ENCODE measurements around the gene MRPS17.

The MRPS17 gene

DNA sequence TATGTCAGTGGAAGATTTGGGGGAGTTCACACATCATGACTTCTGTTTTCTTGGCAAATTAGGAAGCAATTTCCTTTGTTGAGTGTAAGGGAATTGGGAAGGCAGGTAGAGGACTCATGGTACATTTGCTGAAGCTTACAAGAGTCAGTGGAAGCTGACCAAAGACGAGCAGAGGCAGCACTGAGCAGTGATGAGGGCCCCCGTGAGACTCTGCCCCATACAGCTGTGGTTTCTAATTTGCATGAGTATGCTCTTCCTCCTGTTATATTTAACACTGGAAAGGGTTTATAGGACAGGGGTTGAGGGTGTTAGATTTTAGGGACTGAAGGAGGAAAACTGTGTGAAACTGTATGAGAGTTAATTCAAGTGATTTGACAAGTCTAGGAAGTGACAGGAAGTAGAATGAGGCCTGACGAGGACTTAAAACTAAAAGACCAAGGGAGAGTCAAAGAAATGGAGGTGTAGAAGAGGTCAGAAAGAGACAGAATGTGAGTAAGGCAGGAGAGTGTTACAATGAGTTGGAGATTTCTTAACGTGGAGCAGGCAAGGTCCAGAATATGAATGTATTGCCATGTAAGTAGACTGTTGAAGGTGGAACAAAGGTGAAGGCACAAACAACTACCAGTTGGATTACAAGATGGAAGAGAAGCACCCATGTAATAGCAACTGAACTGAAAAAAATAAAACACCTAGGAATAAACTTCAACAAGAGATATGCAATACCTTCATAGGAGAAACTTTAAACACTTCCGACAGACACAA is 23.5 kb upstream of the MRPS17 start:
- POLR2A ChIA-PET = no interaction called here
- CTCF ChIA-PET = no interaction called here
- H3K4me1 ChIP-seq (ENCODE audit: control insufficient read depth, insufficient read depth, low read length) = no peaks in the 10 kb centered on the region
- H3K27ac ChIP-seq (ENCODE audit: extremely low read depth, low read depth, low read length) = no peak overlapping the region
- TF ChIP-seq ZNF701 (tag by site-specific recombination; IDR thresholded peaks at IDR 0.05) (no peak), ZNF157 (tag by site-specific recombination; IDR thresholded peaks at IDR 0.05) (no peak), ZNF623 (tag by site-specific recombination; IDR thresholded peaks at IDR 0.05) (no peak), ZNF544 (tag by site-specific recombination; IDR thresholded peaks at IDR 0.05) (no peak), ZSCAN16 (tag by site-specific recombination; IDR thresholded peaks at IDR 0.05) (no peak), ZNF777 (tag by site-specific recombination; IDR thresholded peaks at IDR 0.05; ENCODE audit: borderline replicate concordance) (no peak), ZNF114 (tag by site-specific recombination; IDR thresholded peaks at IDR 0.05) (no peak), HOXD13 (CRISPR knock-in tag; IDR thresholded peaks at IDR 0.05; ENCODE audit: borderline replicate concordance) (no peak), KLF8 (tag by site-specific recombination; IDR thresholded peaks at IDR 0.05) (no peak), ZNF560 (tag by site-specific recombination; IDR thresholded peaks at IDR 0.05; ENCODE audit: borderline replicate concordance) (no peak), ZNF2 (tag by site-specific recombination; IDR thresholded peaks at IDR 0.05) (no peak), ZNF121 (tag by site-specific recombination; IDR thresholded peaks at IDR 0.05) (no peak), ZNF660 (tag by site-specific recombination; IDR thresholded peaks at IDR 0.05) (no peak), ZNF548 (tag by site-specific recombination; IDR thresholded peaks at IDR 0.05) (no peak)
- TF ChIP-seq, protein P1, sequence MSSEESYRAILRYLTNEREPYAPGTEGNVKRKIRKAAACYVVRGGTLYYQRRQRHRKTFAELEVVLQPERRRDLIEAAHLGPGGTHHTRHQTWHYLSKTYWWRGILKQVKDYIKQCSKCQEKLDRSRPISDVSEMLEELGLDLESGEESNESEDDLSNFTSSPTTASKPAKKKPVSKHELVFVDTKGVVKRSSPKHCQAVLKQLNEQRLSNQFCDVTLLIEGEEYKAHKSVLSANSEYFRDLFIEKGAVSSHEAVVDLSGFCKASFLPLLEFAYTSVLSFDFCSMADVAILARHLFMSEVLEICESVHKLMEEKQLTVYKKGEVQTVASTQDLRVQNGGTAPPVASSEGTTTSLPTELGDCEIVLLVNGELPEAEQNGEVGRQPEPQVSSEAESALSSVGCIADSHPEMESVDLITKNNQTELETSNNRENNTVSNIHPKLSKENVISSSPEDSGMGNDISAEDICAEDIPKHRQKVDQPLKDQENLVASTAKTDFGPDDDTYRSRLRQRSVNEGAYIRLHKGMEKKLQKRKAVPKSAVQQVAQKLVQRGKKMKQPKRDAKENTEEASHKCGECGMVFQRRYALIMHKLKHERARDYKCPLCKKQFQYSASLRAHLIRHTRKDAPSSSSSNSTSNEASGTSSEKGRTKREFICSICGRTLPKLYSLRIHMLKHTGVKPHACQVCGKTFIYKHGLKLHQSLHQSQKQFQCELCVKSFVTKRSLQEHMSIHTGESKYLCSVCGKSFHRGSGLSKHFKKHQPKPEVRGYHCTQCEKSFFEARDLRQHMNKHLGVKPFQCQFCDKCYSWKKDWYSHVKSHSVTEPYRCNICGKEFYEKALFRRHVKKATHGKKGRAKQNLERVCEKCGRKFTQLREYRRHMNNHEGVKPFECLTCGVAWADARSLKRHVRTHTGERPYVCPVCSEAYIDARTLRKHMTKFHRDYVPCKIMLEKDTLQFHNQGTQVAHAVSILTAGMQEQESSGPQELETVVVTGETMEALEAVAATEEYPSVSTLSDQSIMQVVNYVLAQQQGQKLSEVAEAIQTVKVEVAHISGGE (tag by site-specific recombination; conservative IDR thresholded peaks at IDR 0.05; ENCODE audit: low read depth) = no peak
- TF ChIP-seq, protein P2, sequence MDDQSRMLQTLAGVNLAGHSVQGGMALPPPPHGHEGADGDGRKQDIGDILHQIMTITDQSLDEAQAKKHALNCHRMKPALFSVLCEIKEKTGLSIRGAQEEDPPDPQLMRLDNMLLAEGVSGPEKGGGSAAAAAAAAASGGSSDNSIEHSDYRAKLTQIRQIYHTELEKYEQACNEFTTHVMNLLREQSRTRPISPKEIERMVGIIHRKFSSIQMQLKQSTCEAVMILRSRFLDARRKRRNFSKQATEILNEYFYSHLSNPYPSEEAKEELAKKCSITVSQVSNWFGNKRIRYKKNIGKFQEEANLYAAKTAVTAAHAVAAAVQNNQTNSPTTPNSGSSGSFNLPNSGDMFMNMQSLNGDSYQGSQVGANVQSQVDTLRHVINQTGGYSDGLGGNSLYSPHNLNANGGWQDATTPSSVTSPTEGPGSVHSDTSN (CRISPR knock-in tag; IDR thresholded peaks at IDR 0.05) = no peak
- TF ChIP-seq, protein P3, sequence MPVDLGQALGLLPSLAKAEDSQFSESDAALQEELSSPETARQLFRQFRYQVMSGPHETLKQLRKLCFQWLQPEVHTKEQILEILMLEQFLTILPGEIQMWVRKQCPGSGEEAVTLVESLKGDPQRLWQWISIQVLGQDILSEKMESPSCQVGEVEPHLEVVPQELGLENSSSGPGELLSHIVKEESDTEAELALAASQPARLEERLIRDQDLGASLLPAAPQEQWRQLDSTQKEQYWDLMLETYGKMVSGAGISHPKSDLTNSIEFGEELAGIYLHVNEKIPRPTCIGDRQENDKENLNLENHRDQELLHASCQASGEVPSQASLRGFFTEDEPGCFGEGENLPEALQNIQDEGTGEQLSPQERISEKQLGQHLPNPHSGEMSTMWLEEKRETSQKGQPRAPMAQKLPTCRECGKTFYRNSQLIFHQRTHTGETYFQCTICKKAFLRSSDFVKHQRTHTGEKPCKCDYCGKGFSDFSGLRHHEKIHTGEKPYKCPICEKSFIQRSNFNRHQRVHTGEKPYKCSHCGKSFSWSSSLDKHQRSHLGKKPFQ (tag by site-specific recombination; IDR thresholded peaks at IDR 0.05) = no peak
- TF ChIP-seq, protein P4, sequence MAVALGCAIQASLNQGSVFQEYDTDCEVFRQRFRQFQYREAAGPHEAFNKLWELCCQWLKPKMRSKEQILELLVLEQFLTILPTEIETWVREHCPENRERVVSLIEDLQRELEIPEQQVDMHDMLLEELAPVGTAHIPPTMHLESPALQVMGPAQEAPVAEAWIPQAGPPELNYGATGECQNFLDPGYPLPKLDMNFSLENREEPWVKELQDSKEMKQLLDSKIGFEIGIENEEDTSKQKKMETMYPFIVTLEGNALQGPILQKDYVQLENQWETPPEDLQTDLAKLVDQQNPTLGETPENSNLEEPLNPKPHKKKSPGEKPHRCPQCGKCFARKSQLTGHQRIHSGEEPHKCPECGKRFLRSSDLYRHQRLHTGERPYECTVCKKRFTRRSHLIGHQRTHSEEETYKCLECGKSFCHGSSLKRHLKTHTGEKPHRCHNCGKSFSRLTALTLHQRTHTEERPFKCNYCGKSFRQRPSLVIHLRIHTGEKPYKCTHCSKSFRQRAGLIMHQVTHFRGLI (tag by site-specific recombination; IDR thresholded peaks at IDR 0.05) = no peak
- peaks cover 5 to 9% of the 10 kb centered on the region in 2 experiments for H3K36me3 ChIP-seq (ENCODE audit: control insufficient read depth in 2 of 2, insufficient read depth in 1 of 2, low read length in 2 of 2)
- H3K9me3 ChIP-seq (ENCODE audit: control insufficient read depth, insufficient read depth, low read depth, low read length) = no peaks in the 10 kb centered on the region
- no peak overlapping the region for H3K4me3 ChIP-seq (ENCODE audit: low read depth, low read length)
